Body of pancreas (tissue), 4 donors: ENCODE measurements around the gene URB2. TPM values are rescaled to one million over a fixed set of nuclear protein-coding genes. Genes with fewer than 3 reads are reported as not detected.

Experiments
- ATAC-seq: fragments of 150-250 bp; one replicate; pipeline ENCODE4 v1.9.1; 2016
- DNase-seq, 4 donors: peaks; one replicate each; pipeline ENCODE4 v3.0.0-alpha.2; 2019
- H3K27ac ChIP-seq, 4 donors: fragments of 200-600 bp; sonication (generic); 1 replicate in 3 of 4; 2 replicates in 1 of 4; pipeline versions ENCODE4 v1.5.1 to v1.6.1; 2016 to 2019; ENCODE audit warnings: mild to moderate bottlenecking in 1 of 4, mixed read lengths in 1 of 4, moderate library complexity in 1 of 4
- H3K27me3 ChIP-seq, 2 donors: fragments of 200-600 bp; sonication (generic); one replicate each; pipeline ENCODE4 v1.6.0; 2016; ENCODE audit warnings: mild to moderate bottlenecking in 1 of 2
- H3K36me3 ChIP-seq, 2 donors: fragments of 200-600 bp; sonication (generic); replicated peaks in 1 of 2; 2 replicates each; pipeline ENCODE4 v1.5.1; 2016; ENCODE audit warnings: low read depth in 2 of 2; ENCODE audit not compliant: insufficient read depth in 1 of 2
- H3K4me1 ChIP-seq: fragments of 200-600 bp; sonication (generic); one replicate; pipeline ENCODE4 v1.6.0; 2016
- H3K4me3 ChIP-seq, 2 donors: fragments of 200-600 bp; sonication (generic); 1 replicate in 1 of 2; 2 replicates in 1 of 2; pipeline ENCODE4 v1.5.1; 2016 to 2019
- H3K9me3 ChIP-seq, 3 donors: fragments of 200-600 bp; sonication (generic); 1 replicate in 2 of 3; 2 replicates in 1 of 3; pipeline ENCODE4 v1.5.1; 2016
- POLR2A ChIP-seq, 3 donors: fragments of 450-650 bp; IDR thresholded peaks; one replicate each; pipeline ENCODE4 v1.6.1; 2016; ENCODE audit warnings: antibody characterized with exemption in 3 of 3, mild to moderate bottlenecking in 2 of 3
- WGBS, 2 donors: methylation state at CpG; one replicate each; pipeline ENCODE4 v1.1.5; 2017; 5-methylcytosine and 5-hydroxymethylcytosine counted together
- intact Hi-C: fragments of 100-400 bp; cut with DNase I; formaldehyde crosslinking; loops from one replicate; pipeline ENCODE4 v1.15.1; 2023
- total RNA-seq, 2 donors: library from RNA; depleted of rRNA; stranded (reverse); fragments of >200 nt; gene quantifications; one replicate each; pipeline ENCODE4 v1.1.0, GENCODE V29; 2016
- TF ChIP-seq, protein P1 (sequence below), 7 experiments: fragments of 450-650 bp in 4 of 7; fragments of 200-600 bp in 3 of 7; sonication (generic) in 3 of 7; IDR thresholded peaks; one replicate each; pipeline ENCODE4 v1.5.1; 2016 to 2019; ENCODE audit warnings: antibody characterized with exemption in 7 of 7

The URB2 gene
- total RNA-seq, 2 donors from 2014 or later: 4.2 to 8.2 TPM

DNA sequence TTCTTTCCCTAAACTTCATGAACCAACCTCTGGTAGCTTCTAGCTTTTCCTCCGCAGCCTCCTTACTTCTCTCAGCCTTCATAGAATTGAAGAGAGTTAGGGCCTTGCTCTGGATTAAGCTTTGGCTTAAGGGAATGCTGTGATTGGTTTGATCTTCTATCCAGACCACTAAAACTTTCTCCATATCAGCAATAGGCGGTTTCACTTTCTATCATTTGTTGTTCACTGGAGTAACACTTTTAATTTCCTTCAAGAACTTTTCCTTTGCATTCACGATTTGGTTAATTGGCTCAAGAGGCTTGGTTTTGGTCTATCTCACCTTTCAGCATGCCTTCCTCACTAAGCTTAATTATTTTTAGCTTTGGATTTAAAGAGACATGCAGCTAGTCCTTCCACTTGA is 5.1 kb downstream of the URB2 start:
- Histone ChIP-seq H3K9me3 (no peaks in the 10 kb centered on the region), H3K27ac (no peak overlapping the region), H3K27me3 (no peaks in the 10 kb centered on the region), H3K4me1 (peaks cover 11% of the 10 kb centered on the region), H3K4me3 (no peak overlapping the region), H3K36me3 (peaks cover 4 to 11% of the 10 kb centered on the region in 2 donors)
- ATAC-seq (no peak), DNase-seq (no peak)
- WGBS, 2 donors: 74 to 86% methylated on average over 3 of the region's 3 CpGs
- intact Hi-C loops: no loop called here
- TF ChIP-seq POLR2A (IDR thresholded peaks at IDR 0.05): no peak
- TF ChIP-seq, protein P1, sequence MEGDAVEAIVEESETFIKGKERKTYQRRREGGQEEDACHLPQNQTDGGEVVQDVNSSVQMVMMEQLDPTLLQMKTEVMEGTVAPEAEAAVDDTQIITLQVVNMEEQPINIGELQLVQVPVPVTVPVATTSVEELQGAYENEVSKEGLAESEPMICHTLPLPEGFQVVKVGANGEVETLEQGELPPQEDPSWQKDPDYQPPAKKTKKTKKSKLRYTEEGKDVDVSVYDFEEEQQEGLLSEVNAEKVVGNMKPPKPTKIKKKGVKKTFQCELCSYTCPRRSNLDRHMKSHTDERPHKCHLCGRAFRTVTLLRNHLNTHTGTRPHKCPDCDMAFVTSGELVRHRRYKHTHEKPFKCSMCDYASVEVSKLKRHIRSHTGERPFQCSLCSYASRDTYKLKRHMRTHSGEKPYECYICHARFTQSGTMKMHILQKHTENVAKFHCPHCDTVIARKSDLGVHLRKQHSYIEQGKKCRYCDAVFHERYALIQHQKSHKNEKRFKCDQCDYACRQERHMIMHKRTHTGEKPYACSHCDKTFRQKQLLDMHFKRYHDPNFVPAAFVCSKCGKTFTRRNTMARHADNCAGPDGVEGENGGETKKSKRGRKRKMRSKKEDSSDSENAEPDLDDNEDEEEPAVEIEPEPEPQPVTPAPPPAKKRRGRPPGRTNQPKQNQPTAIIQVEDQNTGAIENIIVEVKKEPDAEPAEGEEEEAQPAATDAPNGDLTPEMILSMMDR (IDR thresholded peaks at IDR 0.05): no peak

DNA sequence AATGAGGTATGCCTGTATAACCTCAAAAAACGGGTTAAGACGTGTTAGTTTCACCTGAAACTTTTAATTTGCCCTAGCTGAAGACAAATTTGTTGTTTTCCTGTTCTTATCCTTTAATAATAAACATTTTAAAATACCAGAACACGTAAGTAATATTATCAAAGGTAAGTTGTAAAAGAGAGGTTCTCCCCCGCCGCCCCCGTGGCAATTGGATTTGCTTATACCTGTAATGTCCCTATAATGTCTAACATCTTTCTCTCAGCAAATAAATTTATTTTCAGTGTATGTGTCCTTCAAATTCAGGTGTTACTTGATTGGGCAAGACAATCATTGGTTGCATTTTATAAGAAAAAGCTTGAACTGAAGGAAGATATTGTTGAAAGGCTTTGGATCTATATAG is 5.9 kb downstream of the URB2 start:
- intact Hi-C loops: no loop called here
- peaks cover 6% of the 10 kb centered on the region for H3K4me1 ChIP-seq
- DNase-seq (no peak), ATAC-seq (no peak)
- no peaks in the 10 kb centered on the region for H3K9me3 ChIP-seq
- no peaks in the 10 kb centered on the region for H3K27me3 ChIP-seq
- H3K4me3 ChIP-seq: no peak overlapping the region
- no peak overlapping the region for H3K27ac ChIP-seq
- TF ChIP-seq, protein P1 (IDR thresholded peaks at IDR 0.05): no peak
- TF ChIP-seq POLR2A (IDR thresholded peaks at IDR 0.05): no peak
- H3K36me3 ChIP-seq: peaks cover 8 to 14% of the 10 kb centered on the region in 2 donors
- WGBS, 2 donors: 92 to 94% methylated on average over 6 of the region's 6 CpGs

DNA sequence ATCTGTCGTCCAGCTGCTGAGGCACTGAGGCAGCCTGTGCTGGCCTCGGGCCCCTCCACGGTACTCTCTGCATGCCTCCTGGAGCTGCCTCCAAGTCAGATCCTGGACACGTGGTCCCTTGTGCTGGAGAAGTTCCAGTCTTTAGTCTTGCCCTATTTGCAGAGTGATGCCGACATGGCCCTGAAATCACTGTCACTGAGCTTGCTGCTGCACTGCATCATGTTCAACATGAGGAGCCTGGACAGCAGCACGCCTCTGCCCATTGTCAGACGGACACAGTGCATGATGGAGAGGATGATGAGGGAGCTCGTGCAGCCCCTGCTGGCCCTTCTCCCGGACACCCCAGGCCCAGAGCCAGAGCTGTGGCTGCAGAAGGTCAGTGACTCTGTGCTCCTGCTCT is 10.0 kb downstream of the URB2 start:
- Histone ChIP-seq H3K4me1 (no peaks in the 10 kb centered on the region), H3K36me3 (peaks cover 8 to 16% of the 10 kb centered on the region in 2 donors), H3K4me3 (no peak overlapping the region), H3K27me3 (no peaks in the 10 kb centered on the region), H3K9me3 (no peaks in the 10 kb centered on the region), H3K27ac (no peak overlapping the region)
- intact Hi-C loops: no loop called here
- TF ChIP-seq POLR2A (IDR thresholded peaks at IDR 0.05): no peak
- TF ChIP-seq, protein P1 (IDR thresholded peaks at IDR 0.05): no peak
- ATAC-seq (no peak), DNase-seq (no peak)
- WGBS, 2 donors: 82 to 87% methylated on average over 4 to 9 of the region's 9 CpGs

DNA sequence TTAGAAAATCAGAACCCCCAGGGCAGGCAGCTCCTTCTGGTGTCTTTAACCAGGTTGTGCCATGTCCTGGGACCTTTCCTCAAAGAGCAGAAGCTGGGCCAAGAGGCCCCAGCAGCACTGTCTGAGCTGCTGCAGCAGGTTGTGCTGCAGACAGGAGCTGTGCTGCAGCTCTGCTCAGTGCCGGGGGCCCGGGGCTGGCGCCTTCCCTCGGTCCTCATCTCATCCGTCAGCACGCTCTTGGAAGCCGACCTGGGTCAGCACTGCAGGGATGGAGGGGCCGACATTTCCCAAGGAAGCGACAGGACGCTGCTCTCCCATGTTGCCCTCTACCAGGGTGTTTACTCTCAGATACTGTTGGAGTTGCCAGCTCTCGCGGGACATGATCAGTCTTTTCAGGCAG is 11.7 kb downstream of the URB2 start:
- intact Hi-C loops: no loop called here
- DNase-seq (no peak), ATAC-seq (no peak)
- 94 to 97% methylated on average over 10 to 12 of the region's 12 CpGs for WGBS, 2 donors
- Histone ChIP-seq H3K27ac (no peak overlapping the region), H3K4me3 (no peak overlapping the region), H3K4me1 (no peaks in the 10 kb centered on the region), H3K36me3 (peaks cover 8 to 16% of the 10 kb centered on the region in 2 donors), H3K27me3 (no peaks in the 10 kb centered on the region), H3K9me3 (no peaks in the 10 kb centered on the region)
- no peak for TF ChIP-seq POLR2A (IDR thresholded peaks at IDR 0.05)
- TF ChIP-seq, protein P1 (IDR thresholded peaks at IDR 0.05): no peak

DNA sequence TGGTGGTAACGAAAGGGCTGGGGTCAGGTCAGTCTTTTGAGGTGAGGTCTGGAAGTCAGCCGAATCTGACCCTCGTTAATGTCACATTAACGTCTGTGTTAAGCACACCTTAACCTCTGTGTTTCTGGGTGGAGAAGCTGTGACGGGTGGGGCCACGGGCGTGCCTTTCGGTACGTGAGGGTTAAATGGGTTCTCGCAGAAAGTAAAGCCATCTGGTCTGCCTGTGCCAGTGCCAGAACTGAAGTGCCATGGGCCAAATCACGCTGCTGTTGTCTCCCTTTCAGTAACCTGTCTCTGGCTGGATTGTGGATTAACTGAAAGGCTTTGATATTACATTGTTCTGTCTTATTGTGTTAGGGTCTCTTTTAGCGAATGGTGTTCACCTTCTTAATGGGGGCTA is 14.4 kb downstream of the URB2 start:
- ATAC-seq (no peak), DNase-seq (no peak)
- no peaks in the 10 kb centered on the region for H3K9me3 ChIP-seq
- no peaks in the 10 kb centered on the region for H3K4me1 ChIP-seq
- TF ChIP-seq, protein P1 (IDR thresholded peaks at IDR 0.05): no peak
- no peak for TF ChIP-seq POLR2A (IDR thresholded peaks at IDR 0.05)
- intact Hi-C loops: no loop called here
- H3K4me3 ChIP-seq: no peak overlapping the region
- H3K27ac ChIP-seq: no peak overlapping the region
- no peaks in the 10 kb centered on the region for H3K27me3 ChIP-seq
- WGBS, 2 donors: 88 to 90% methylated on average over 12 of the region's 12 CpGs
- H3K36me3 ChIP-seq: peaks cover 4 to 15% of the 10 kb centered on the region in 2 donors
